Glomerular endothelial cell (primary cell): ENCODE measurements around the gene CABLES2. TPM values are rescaled to one million over a fixed set of nuclear protein-coding genes. Genes with fewer than 3 reads are reported as not detected.
"Not testable (repeated sequence)": the region's sequence is repeated elsewhere in the genome, so short reads cannot be mapped to it uniquely, and the experiment has no call there.

ENCODE experiments used
- DNase-seq: peaks from one replicate; pipeline ENCODE4 v3.0.0-alpha.2; 2011; ENCODE audit warnings: low read depth, low spot score; ENCODE audit errors: extremely low read depth
- total RNA-seq: library from RNA; depleted of rRNA; stranded (reverse); fragments of >200 nt; gene quantifications from 2 replicates; pipeline ENCODE4 v1.2.3, GENCODE V29; 2015

Gene CABLES2
- total RNA-seq, 1 donor from 2014 or later = 9.6 TPM

DNA sequence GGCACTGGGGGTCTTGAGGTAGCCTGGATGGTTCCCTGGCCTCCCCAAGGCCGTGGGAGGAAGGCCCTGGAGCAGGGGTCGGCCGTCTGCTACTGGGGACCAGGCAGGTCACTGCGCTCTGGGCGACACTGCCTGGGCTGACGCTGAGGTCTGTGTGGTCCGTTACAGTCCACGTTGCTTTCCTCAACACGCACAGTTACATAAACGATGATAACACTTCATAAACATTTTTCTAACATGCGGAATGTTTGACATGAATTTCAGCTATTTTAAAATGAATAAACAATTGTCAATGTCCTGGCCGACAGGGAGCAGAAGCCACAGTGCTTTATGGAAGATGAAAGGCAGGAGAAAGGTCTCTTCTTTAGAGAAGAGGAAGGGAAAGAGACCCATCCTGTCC is 30.4 kb upstream of the CABLES2 start:
- DNase-seq = no peak

DNA sequence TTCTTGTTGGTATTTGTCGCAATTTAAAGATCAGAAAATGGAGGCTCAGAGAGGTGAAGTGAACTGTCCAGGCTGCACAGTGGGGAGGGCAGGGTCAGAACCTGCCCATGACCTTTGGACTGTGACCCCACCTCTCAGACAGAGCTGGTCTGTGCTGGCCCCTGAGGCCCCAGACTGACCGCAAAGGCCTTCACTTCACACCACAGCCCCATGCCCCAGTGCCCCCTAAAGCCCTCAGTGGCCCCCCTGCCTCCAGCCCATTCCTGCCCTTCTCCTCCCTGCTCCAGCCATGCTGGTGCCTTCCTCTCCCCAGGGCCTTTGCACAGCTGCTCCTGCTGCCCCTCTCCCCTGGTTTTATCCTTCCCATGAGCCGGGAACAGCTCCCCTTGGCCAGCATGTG is 29.6 kb upstream of the CABLES2 start:
- no peak for DNase-seq

DNA sequence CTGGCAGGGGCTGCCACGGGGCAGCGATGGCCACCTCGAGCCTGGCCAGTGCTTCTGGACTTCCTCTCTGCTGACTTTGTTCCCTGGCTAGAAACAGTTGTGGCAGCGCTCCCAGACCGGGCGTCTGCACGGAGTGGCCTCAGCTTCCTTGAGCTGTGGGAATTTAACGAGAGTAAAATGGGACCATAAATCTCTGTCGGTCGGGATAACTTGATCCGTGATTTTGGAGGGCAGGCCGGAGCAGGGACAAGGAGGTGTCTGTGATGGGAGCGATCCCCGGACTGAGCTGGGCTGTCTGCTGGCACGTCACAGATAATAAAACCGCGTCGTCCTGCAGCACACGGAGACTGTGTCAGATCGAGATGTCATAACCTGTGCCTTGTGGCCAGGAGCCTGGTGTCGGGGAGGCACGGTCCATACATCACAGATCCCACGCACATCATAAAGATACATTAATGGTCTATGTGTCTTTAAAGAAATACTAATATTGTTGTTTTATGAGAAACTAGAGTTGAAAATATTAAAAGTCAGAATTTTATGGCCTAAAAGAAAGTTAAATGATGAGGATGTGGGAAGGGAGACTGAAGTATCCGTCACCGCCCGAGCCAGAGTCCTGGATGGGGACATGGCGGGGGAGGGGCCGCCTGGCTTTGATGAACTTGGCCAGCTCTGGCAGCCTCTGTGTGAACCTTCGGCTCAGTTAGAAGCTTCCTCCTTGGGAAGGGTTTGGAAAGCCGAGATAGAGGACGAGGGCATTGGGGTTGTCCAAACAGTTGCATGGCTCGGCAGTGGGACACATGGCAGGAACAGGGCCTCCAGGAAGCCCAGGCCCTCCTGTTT is 26.8 kb upstream of the CABLES2 start:
- DNase-seq = no peak

DNA sequence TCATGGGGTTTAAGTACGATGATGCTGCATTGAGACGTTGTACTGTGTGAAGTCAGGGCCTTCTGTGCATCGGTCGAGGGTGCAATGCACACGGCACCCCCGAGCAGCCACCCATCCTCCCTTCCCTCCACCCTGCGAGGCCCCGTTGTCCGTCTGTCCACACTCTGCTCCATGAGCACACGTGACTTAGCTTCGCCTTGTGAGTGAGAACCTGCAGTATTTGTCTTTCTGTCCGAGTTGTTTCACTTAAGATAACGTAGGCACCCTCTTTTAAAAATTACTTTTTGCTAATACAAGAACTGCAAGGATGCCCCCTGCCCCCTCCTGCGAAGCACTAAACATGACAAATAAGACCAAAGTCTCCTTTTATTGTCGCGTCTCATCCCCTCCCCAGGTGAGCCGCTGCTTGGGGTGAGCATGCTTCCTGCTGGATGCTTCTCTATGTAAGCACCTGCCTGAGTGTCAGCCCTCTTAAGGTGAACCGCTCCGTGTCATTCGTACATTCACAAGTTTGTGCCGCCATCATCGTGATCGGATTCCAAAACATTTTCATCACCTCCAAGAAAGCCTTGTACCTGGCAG is 23.9 kb upstream of the CABLES2 start:
- DNase-seq = no peak

DNA sequence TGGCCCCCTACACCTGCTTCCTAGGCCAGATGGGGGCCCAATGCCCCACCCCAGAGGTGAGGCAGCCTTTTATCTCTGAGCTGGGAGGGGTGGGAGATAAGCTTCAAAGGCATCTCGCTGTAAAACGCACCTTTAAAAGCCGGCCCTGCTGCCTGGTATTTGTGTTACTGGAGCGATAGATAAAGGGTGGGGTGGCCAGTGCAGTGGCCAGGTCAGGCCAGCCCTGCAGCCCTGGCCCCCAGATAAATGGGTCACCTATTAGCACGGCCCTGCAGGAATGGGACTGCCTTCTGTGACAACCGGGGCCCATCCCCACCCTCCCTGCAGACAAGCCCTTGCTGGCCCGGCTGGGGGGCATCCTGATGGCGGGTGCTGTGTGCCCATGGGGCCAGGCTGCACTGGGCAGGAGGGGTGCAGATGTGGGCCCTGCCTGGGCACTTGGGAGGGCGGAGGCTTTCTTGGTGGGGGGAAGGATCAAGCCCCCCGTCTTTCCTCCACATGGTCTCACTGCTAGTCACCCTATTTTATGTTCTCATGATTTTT is 23.3 kb upstream of the CABLES2 start:
- DNase-seq = no peak

DNA sequence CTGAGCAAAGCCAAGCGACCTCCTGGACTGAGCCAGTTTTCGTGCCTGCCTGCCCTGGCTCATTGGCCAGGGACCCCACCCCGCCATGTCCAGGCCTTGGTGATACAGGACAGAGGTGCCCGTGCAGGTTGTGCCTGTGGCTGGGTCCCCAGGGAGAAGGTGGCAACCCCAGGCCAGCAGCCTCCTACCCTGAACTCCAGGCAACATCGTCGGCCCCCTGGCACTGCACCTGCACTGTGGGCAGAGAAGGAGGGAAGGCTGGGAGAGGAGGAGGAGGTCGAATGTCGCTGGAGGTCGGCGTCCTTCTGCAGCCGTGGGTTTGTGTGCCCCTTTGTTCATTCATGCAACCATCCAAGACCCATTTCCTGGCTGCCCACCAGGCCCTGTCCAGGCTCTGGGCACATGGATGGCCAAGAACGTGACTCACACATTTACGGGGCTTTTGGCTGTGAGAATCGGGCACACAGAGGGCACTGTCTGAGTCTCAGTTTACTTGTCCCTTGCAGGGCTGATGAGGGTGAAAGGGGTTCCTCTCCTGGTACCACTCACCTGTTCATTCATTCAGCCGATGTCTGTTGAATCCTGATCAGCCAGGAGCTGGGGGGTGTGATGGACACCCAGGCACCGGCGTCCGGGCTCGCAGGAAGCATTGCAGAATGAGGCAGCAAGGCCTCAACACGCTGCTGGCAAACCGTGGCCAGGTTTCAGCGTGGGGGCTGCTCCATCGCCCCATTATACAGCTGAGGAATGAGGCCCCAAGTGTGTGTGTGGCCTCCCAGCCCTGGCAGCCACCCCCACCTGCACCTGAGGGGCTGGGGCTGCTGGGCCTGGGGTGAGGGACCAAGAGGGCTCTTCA is 22.6 kb upstream of the CABLES2 start:
- DNase-seq = no peak

DNA sequence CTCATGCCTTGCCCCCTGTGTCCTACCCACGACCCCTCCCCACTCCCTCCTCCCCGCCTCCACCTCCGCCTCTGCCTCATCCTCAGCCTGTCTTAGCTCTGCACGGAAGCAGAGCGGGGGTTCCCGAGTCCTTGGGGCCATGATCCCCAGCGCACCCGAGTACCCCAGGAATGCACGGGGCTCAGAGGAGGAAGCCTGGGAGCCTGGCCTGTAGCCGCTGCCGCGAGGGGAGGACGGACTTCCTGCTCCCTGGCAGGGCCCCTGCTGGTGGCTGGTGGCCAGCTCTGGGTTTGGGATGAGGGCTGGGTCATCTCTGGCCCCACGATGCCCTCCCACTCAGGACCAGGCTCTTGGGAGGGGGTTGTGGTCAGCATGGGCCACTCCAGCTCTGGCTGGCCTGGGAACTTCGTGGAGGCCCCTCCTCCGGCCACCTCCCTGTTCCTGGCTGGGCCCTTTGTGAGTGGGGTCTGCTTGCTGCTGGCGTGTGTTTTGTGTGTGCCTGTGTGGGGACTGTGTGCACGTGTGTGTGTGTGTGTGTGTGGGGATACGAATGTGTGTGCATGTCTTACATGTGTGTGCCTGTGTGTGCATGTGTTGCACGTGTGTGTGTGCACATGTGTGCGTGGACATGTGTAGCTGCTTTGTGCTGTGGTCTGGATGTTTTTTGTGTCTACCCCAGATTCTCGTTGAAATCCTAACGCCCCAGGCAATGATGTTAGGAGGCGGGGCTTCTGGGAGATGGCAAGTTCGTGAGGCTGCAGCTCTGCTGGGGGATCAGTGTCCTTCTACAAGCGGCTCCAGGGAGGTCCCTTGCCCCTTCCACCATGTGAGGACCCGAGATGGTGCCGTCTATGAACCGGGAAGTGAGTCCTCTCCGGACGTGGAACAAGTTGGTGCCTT is 21.6 kb upstream of the CABLES2 start:
- DNase-seq = no peak

DNA sequence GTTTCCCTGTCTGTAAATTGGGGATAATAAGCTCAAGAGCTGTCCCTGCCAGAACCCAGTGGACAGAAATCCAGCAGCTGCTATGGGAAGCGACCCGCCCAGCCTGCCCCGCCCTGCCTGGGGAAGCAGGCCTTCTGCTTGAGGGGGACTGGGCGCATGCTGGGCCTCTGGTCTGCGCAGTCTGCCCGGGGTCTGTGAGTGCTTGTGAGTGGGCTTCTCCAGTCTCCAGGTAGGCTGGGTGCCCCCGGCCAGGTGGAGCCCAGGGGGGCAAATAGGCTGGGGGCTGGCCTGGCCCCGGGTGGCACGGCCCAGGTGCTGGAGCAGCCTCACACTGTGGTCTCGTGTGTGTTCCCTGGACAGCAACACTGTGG is 20.9 kb upstream of the CABLES2 start:
- DNase-seq = no peak

DNA sequence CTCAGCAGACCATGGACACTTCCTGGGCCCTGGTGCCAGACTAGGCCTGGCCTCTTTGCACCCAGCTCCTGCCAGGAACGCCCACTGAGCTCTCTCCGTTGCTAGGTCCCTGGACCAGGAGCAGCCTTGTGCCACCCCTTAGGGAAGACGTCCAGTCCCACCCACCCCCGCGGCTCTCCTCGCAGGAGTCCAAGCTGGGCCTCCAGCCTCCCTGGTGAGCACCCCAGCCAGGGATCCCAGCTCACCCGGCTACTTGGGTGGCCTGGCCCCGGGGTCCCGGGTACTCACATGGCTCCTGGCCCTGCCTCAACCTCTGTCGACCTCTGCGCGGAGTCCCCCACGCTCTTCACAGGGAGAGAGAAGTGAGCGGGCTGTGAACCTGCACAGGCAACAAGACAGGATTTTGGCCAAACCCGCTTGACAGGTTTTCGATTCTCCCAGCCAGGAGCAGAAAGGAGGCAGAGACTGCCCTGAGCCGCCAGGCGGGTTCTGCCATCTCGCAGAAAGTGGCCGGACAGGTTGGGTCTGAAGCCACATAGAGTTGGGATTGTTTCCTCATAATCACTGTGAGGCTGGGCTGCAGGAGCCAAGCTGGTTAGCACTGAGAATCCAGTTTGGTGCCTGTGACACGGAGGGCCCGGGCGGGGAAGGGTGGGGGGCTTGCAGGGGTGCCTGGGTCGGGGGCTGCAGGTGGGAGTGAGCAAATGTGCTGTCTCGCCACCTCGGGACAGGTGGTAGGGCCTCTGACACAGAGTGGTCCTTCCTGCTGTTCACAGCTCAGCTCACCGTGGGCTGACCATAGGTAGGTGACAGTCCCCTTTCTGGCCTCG is 20.3 kb upstream of the CABLES2 start, which contains the start of gene RBBP8NL:
TSS of gene RBBP8NL (minus strand) at position 368 of the 830 bp plus-strand sequence. CDS start 7,892 bp downstream, outside the sequence.
- DNase-seq = no peak

DNA sequence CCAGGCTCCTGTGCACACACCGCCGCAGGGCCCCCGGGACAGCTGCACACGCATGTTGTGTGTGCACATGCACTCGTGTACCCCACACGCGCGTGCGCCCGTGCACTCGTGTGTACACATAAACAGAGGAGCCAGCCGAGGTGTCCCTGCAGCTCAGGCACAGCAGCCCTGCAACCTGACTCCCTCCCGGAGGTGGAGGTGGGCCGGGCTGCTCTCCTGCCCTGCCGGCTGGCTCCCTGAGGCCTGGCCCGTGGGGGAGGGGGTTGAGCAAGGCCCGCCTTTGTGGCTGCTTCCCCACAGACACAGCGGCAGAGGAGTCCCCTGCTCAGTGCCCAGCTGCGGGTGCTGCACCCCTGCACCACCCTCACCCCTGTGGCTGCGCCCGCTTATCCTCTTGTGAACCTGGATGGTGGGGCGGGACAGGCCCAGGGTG is 19.6 kb upstream of the CABLES2 start:
- no peak for DNase-seq

DNA sequence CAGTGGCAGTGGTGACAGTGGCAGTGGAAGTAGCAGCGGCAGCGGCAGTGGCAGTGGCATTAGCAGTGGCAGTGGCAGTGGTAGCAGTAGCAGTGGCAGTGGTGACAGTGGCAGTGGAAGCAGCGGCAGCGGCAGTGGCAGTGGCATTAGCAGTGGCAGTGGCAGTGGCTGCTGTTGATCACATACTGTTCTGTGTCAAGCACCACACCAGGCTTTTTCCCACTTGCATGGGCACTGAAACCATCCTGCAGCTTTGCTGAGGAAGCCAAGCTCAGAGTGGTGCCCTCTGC is 18.9 kb upstream of the CABLES2 start:
- not testable (repeated sequence) for DNase-seq

DNA sequence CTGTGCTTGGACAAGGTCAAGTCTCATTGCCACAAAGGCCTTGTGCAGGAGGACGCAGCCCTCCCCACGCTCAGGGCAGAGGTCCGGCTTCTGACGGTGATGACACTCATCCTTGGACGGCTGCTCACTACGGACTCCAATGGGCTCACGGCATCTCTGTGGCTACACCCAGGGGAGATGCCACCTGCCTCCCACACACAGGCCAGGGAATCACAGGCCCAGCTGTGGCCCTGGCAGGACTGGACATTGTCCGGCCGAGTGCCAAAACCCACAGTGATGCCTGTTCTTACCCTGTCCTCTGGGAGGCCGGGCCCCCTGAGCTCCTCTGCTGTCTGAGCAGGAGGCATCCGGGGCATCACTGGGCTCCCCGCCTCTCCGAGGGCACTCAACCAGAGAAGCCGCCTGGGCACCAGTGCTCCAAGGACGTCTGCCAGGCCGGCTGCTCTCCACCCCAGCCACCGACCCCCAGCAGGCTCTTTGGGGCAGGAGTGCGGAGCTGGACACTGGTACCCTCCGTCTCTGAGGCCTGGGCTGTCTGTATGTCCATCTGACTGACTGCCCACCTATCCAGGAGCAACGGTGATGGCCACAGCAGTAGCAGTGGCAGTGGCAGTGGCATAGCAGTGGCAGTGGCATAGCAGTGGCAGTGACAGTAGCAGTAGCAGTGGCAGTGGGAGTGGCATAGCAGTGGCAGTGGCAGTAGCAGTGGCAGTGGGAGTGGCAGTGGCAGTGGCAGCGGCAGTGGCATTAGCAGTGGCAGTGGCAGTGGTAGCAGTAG is 18.4 kb upstream of the CABLES2 start:
- no peak for DNase-seq

DNA sequence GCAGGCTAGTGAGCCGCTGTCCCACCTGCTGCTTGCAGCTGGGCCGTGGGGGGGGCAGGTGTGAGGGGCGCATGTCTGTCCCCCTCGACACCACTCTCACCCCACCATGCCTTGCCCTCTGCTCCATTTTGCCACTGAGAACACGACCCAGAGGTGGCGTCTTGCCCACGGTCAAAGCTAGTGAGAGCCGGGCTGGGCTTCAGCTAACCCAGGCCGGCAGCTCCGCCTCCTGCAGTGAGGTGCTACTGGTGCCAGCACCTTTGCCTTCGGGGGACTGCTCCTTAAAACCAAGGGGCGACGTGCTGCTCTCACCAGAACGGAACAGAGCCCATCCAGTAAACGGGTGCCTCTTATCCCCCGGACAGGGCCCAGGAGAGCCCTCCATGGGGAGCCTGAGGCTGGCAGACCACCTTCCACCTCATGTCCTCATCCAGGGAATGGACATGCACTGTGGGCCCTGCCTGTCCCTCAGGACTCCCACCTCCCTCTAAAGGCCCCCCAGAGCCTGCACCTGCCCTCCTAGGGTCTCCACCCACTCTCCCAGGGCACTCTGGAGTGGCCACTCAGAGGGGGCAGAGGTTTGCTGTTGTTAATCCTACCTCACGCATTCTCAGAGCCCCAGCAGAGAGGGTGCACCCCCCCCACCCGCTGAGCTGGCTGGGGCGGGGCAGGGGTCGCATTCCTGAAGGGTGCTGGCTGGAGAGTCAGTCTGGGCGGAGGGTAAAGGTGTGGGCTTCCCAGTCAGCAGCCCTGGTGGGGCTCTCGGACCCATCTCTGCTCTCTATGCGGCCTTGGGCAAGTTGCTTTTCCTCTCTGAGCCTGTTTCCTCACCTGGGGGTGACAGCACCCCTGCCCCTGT is 17.4 kb upstream of the CABLES2 start:
- no peak for DNase-seq

DNA sequence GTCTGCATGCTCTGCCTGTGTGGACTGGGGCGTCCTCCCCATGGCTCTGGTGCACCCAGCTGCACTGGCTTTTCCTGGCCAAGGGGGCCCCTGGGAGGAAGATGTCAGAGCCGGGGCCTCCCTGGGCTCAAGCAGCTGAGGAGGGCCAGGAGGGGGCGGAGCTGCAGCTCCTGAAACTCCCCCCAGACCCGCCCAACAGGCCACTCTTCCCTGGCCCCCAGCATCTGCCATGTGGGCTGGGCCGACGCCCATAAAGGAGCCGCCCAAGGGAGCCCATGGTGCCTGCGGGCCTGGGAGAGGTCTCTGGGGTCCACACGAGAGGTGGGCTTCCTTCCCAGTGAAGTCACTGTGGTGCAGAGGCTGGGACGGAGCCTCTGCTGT is 16.2 kb upstream of the CABLES2 start:
- no peak for DNase-seq

DNA sequence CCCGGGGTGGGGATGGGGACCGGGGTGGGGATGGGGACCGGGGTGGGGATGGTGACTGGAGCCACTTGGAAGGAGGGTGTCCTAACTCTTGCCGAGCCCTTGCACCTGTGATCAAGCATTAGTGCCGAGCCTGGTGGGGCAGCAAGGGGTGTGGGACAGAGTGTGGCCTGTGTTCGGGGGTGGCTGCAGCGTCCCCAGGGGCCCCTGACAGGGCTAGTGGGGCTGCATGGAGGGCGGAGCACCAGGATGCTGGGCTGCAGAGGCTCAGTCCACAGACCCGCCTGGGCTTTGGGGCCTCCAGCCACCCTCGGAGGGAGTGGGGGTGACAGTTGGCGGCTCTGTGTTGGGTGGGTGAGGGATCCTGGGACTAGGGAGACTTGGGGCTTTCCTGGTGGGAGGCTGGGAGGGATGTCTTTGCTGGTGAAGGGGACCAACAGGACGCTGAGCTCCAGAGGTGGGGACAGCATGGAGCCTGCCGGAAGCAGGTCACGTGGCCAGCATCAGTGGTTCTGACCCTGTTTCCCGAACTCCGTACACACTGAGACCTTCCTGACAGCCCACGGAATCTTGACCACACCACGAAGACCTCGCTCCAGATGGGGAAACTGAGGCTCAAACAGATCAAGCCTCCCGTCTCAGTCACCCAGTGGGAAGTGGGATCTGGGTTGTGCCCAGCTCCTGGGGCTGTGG is 15.7 kb upstream of the CABLES2 start:
- no peak for DNase-seq

DNA sequence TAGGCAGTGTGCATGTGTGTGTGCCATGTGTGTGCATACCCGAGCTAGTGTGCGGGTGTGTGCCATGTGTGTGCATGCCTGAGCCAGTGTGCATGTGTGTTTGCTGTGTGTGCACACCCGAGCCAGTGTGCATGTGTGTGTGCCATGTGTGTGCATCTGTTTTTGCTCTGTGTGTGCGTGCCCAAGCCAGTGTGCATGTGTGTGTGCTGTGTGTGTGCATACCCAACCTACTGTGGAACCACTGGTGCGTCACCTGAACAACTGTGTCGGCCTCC is 14.6 kb upstream of the CABLES2 start:
- DNase-seq = no peak
